ENCODE data around the gene LRRC17. TPM values are rescaled to one million over a fixed set of nuclear protein-coding genes. Genes with fewer than 3 reads are reported as not detected.

Gene LRRC17
- total RNA-seq, 1 experiment from 2014 or later: 0.47 TPM

GRCh38 chr7:102942868-102943267 lies 30.1 kb downstream of the LRRC17 start:
- Histone ChIP-seq H3K9ac (ENCODE audit: low read length) (no peak overlapping the region), H3K27ac (ENCODE audit: low read depth, low read length) (no peak overlapping the region), H3K4me2 (ENCODE audit: low read length) (no peak overlapping the region), H4K20me1 (ENCODE audit: insufficient read depth) (no peaks in the 10 kb centered on the region), H3K79me2 (ENCODE audit: insufficient read depth, low read length) (no peaks in the 10 kb centered on the region), H3K36me3 (ENCODE audit: control insufficient read depth in 1 of 2, insufficient read depth in 2 of 2, low read length in 2 of 2) (no peaks in the 10 kb centered on the region), H3K4me1 (ENCODE audit: control insufficient read depth in 1 of 2, insufficient read depth in 2 of 2, low read length in 2 of 2) (no peaks in the 10 kb centered on the region), H3K9me2 (ENCODE audit: insufficient read depth) (no peaks in the 10 kb centered on the region), H2AFZ (ENCODE audit: low read depth, low read length, poor library complexity, severe bottlenecking) (no peak overlapping the region), H3K4me3 (replicated peaks in 1 of 2; ENCODE audit: low read depth in 1 of 2, low read length in 2 of 2) (no peak overlapping the region), H3K9me3 (ENCODE audit: control insufficient read depth in 1 of 2, insufficient read depth in 1 of 2, low read depth in 1 of 2, low read length in 2 of 2) (no peaks in the 10 kb centered on the region), H3K27me3 (ENCODE audit: insufficient read depth, low read length) (no peaks in the 10 kb centered on the region)
- intact Hi-C loops (cut with micrococcal nuclease): no loop called here
- BruUV-seq (replicated peaks): no TSS peak
- ChIA-PET RAD21 (ENCODE audit: low non-redundant PET in 1 of 2, low total read pairs in 2 of 2, uncharacterized antibody in 2 of 2, unreplicated experiment in 2 of 2) (no interaction called here), POLR2A (no interaction called here), CTCF (no interaction called here)
- ATAC-seq: no peak
- no peak for DNase-seq (ENCODE audit: low read depth, low spot score)
- TF ChIP-seq SRF (IDR thresholded peaks at IDR 0.05; ENCODE audit: low read depth) (no peak), ATF3 (IDR thresholded peaks at IDR 0.05) (no peak), ZNF274 (IDR thresholded peaks at IDR 0.05; ENCODE audit: low read depth, low read length) (no peak), CEBPB (IDR thresholded peaks at IDR 0.05; ENCODE audit: low read depth) (no peak), CBX3 (IDR thresholded peaks at IDR 0.05; ENCODE audit: low read depth) (no peak), ELF1 (IDR thresholded peaks at IDR 0.05; ENCODE audit: borderline replicate concordance, low read depth) (no peak), YY1 (IDR thresholded peaks at IDR 0.05; ENCODE audit: extremely low read depth, insufficient replicate concordance, low read depth, low read length) (no peak), POLR2A (IDR thresholded peaks at IDR 0.05; ENCODE audit: borderline replicate concordance, extremely low read depth, insufficient read depth, insufficient read length) (no peak), TCF7L2 (IDR thresholded peaks at IDR 0.05; ENCODE audit: borderline replicate concordance, extremely low read depth, insufficient read depth, insufficient read length) (no peak), FOSL1 (IDR thresholded peaks at IDR 0.05; ENCODE audit: low read depth) (no peak), JUND (IDR thresholded peaks at IDR 0.05) (no peak), EZH2 (IDR thresholded peaks at IDR 0.05) (no peak), SIN3A (IDR thresholded peaks at IDR 0.05; ENCODE audit: low read depth) (no peak)

Measured in HCT116 (cell line).